Endothelial cell of umbilical vein (primary cell): Measurements from ENCODE around the gene ZG16B.

ENCODE experiments used
- CTCF ChIP-seq, 2 donors: IDR thresholded peaks; 1 replicate in 1 of 2; 2 replicates in 1 of 2; pipeline ENCODE4 v1.5.1; 2011; ENCODE audit warnings: low read length in 2 of 2, mild to moderate bottlenecking in 2 of 2, moderate library complexity in 2 of 2, control low read depth in 1 of 2, inconsistent platforms in 1 of 2, low read depth in 1 of 2; ENCODE audit not compliant: insufficient read depth in 1 of 2; ENCODE audit errors: extremely low read depth in 1 of 2
- EZH2 ChIP-seq: IDR thresholded peaks from 2 replicates; pipeline ENCODE4 v1.6.1; 2012; ENCODE audit warnings: borderline replicate concordance, low read depth, mild to moderate bottlenecking, moderate library complexity, low read length, inconsistent platforms; ENCODE audit not compliant: severe bottlenecking
- POLR2A ChIP-seq: IDR thresholded peaks from 2 replicates; pipeline ENCODE4 v1.6.1; 2012; ENCODE audit warnings: low read depth, mild to moderate bottlenecking, control low read depth, low read length

GRCh38 chr16:2806286-2806685 lies 23.8 kb upstream of the ZG16B start:
- TF ChIP-seq EZH2, result no peak
- no peak for TF ChIP-seq CTCF (IDR thresholded peaks at IDR 0.05; ENCODE audit: extremely low read depth in 1 of 2, insufficient read depth in 1 of 2, low read depth in 1 of 2, low read length in 2 of 2)
- TF ChIP-seq POLR2A, result no peak
